K562 (cell line): ENCODE data around the gene ZNF563. TPM values are rescaled to one million over a fixed set of nuclear protein-coding genes. Genes with fewer than 3 reads are reported as not detected.

Experiments
- ASH1L ChIP-seq: fragments of 450-650 bp; IDR thresholded peaks from 2 replicates; pipeline ENCODE4 v1.6.1; 2018; ENCODE audit warnings: borderline replicate concordance, mild to moderate bottlenecking, low read depth; ENCODE audit not compliant: partially characterized antibody
- CCNT2 ChIP-seq: IDR thresholded peaks from 2 replicates; pipeline ENCODE4 v1.6.1; 2011; ENCODE audit warnings: borderline replicate concordance, low read depth, mild to moderate bottlenecking, moderate library complexity, mixed read lengths, low read length; ENCODE audit not compliant: insufficient read length; ENCODE audit errors: extremely low read depth
- DPF2 ChIP-seq: fragments of 450-650 bp; IDR thresholded peaks from 2 replicates; pipeline ENCODE4 v1.6.1; 2016
- FOXP1 ChIP-seq: sonication (generic); formaldehyde crosslinking; IDR thresholded peaks from 2 replicates; pipeline ENCODE4 v1.8.0; 2022; ENCODE audit warnings: mild to moderate bottlenecking, missing genetic modification reagents
- KDM5B ChIP-seq: fragments of 200-600 bp; sonication (generic); IDR thresholded peaks from 2 replicates; pipeline ENCODE4 v1.6.1; 2012; ENCODE audit warnings: low read depth, mild to moderate bottlenecking, moderate library complexity, low read length, control low read depth, inconsistent platforms; ENCODE audit not compliant: insufficient replicate concordance
- SUPT5H ChIP-seq: fragments of 450-650 bp; IDR thresholded peaks from 2 replicates; pipeline ENCODE4 v1.6.1; 2016
- TAL1 ChIP-seq: fragments of 450-650 bp; IDR thresholded peaks from 2 replicates; pipeline ENCODE4 v1.6.1; 2016; ENCODE audit warnings: mild to moderate bottlenecking
- ZNF24 ChIP-seq: fragments of 450-650 bp; IDR thresholded peaks from 2 replicates; pipeline ENCODE4 v1.6.1; 2016
- polyA plus RNA-seq, 8 experiments: library from polyadenylated mRNA; depleted of rRNA in 4 of 8; stranded (reverse) in 5 of 8; unstranded in 3 of 8; fragments of >200 nt; fragmentation: Nextera tagmentation in 2 of 8; fragmentation: Illumina TruSeq in 1 of 8; extraction: Ambion mirVana in 2 of 8; extraction: Trizol in 1 of 8; gene quantifications; 2 replicates each; pipeline versions ENCODE4 v1.2.1 to v1.2.3, GENCODE V29; 2011 to 2014; ENCODE audit warnings: inconsistent platforms in 1 of 8, missing spikeins in 1 of 8
- total RNA-seq, 7 experiments: library from RNA; depleted of rRNA in 6 of 7; stranded (reverse); fragments of >200 nt in 6 of 7; fragmentation: Illumina TruSeq in 2 of 7; extraction: Trizol in 2 of 7; gene quantifications; 2 replicates each; pipeline versions ENCODE4 v1.2.1 to v1.2.3, GENCODE V29; 2011 to 2021; ENCODE audit warnings: low replicate concordance in 1 of 7
- TF ChIP-seq, protein P1 (sequence below): IDR thresholded peaks from 3 replicates; pipeline ENCODE4 v1.6.1; 2011; ENCODE audit warnings: borderline replicate concordance, mild to moderate bottlenecking, moderate library complexity; ENCODE audit not compliant: insufficient read length; ENCODE audit errors: extremely low read depth
- TF ChIP-seq, protein P2 (sequence below), 2 experiments: fragments of 450-650 bp in 1 of 2; sonication (generic) in 1 of 2; formaldehyde crosslinking in 1 of 2; IDR thresholded peaks; 2 replicates each; pipeline versions ENCODE4 v1.7.1 to v1.9.0; 2016 to 2022; ENCODE audit warnings: inconsistent platforms in 1 of 2, mild to moderate bottlenecking in 1 of 2, missing genetic modification reagents in 1 of 2

ZNF563 gene
- total and polyA plus RNA-seq, 9 of the 15 experiments (the other 6 are each of a cell fraction or from before 2014, with no cell fraction given), result 0.37 to 2.9 (median 0.74) TPM

DNA sequence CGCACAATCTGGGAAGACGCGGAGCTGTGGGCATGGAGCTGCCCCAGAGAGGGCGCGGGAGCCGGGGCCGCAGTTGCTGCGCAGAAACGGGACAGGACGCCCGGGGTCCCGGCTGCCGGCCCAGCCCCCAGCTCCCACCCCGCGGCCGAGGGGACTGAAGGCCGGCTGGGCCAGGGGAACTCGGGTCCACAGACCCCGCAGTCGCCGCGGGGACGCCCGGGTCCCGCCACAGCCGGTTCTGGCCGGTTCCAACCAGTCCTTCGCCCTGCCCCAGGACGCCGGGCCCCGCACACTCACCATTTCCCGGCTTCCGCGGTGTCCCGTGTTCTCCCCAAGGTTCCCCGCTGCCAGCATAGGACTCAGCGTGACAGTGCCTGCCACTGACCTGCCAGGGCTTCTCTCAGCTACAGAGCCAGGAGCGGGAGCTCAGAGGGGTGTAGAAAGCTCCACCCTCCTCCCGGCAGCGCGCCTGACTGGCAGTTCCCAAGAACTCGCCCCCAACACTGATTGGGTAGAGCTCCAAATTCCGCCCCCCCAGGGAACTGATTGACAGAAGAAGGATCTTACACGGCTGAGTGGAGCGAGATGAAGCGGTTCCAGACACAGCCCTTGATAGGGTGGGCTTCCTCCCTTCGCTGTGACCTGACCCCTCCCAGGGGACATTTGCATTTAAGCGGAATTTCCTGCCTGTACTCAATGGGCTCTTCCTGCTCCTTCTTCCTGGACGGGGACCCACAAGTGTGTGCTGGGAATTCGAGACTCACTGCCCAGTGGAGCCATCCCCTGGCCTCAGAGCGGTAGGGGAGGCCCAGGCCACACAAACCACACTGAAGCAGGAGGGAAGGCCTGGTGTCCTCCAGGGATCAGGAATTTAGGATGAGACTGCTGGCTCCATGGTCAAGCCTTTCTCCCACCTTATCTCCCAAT lies 32.1 kb upstream of the ZNF563 start, which contains the start of gene ZNF442 (continued):
- TF ChIP-seq, protein P1, sequence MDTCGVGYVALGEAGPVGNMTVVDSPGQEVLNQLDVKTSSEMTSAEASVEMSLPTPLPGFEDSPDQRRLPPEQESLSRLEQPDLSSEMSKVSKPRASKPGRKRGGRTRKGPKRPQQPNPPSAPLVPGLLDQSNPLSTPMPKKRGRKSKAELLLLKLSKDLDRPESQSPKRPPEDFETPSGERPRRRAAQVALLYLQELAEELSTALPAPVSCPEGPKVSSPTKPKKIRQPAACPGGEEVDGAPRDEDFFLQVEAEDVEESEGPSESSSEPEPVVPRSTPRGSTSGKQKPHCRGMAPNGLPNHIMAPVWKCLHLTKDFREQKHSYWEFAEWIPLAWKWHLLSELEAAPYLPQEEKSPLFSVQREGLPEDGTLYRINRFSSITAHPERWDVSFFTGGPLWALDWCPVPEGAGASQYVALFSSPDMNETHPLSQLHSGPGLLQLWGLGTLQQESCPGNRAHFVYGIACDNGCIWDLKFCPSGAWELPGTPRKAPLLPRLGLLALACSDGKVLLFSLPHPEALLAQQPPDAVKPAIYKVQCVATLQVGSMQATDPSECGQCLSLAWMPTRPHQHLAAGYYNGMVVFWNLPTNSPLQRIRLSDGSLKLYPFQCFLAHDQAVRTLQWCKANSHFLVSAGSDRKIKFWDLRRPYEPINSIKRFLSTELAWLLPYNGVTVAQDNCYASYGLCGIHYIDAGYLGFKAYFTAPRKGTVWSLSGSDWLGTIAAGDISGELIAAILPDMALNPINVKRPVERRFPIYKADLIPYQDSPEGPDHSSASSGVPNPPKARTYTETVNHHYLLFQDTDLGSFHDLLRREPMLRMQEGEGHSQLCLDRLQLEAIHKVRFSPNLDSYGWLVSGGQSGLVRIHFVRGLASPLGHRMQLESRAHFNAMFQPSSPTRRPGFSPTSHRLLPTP, result no peak
- TF ChIP-seq ASH1L (no peak), KDM5B (peak; percentile 91), TAL1 (no peak), DPF2 (0 out of 2 replicates have a peak, but pooled peaks have one; percentile 26), ZNF24 (no peak), SUPT5H (peak; percentile 86), FOXP1 (0 out of 2 replicates have a peak, but pooled peaks have one; percentile 50), CCNT2 (peak; percentile 25)
- TF ChIP-seq, protein P2, sequence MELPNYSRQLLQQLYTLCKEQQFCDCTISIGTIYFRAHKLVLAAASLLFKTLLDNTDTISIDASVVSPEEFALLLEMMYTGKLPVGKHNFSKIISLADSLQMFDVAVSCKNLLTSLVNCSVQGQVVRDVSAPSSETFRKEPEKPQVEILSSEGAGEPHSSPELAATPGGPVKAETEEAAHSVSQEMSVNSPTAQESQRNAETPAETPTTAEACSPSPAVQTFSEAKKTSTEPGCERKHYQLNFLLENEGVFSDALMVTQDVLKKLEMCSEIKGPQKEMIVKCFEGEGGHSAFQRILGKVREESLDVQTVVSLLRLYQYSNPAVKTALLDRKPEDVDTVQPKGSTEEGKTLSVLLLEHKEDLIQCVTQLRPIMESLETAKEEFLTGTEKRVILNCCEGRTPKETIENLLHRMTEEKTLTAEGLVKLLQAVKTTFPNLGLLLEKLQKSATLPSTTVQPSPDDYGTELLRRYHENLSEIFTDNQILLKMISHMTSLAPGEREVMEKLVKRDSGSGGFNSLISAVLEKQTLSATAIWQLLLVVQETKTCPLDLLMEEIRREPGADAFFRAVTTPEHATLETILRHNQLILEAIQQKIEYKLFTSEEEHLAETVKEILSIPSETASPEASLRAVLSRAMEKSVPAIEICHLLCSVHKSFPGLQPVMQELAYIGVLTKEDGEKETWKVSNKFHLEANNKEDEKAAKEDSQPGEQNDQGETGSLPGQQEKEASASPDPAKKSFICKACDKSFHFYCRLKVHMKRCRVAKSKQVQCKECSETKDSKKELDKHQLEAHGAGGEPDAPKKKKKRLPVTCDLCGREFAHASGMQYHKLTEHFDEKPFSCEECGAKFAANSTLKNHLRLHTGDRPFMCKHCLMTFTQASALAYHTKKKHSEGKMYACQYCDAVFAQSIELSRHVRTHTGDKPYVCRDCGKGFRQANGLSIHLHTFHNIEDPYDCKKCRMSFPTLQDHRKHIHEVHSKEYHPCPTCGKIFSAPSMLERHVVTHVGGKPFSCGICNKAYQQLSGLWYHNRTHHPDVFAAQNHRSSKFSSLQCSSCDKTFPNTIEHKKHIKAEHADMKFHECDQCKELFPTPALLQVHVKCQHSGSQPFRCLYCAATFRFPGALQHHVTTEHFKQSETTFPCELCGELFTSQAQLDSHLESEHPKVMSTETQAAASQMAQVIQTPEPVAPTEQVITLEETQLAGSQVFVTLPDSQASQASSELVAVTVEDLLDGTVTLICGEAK (IDR thresholded peaks at IDR 0.05), result no peak
- TF ChIP-seq, protein P2 (CRISPR knock-in tag; IDR thresholded peaks at IDR 0.05), result no peak
